NCI-H2171 treated with DMSO at 0.1 percent for 48 hours (cell line): Measurements from ENCODE around the gene NSDHL.

ENCODE experiments used
- DNase-seq: peaks from one replicate; lab custom pipeline; 2025; lab: John Stamatoyannopoulos, UW

NSDHL gene

GRCh38 chrX:152913346-152913745 is 82.5 kb downstream of the NSDHL start:
- DNase-seq = no peak

GRCh38 chrX:152913910-152914309 is 83.0 kb downstream of the NSDHL start:
- DNase-seq = peak; percentile 67

- no peak for DNase-seq
Measured at GRCh38 chrX:152915541-152916241, 84.8 kb downstream of the NSDHL start.

- no peak for DNase-seq
Measured at GRCh38 chrX:152917656-152918579, 87.1 kb downstream of the NSDHL start.

GRCh38 chrX:152918707-152919106 is 87.8 kb downstream of the NSDHL start:
- no peak for DNase-seq
